GM19463 (cell line): ENCODE measurements around the gene RPL3.

ENCODE experiments used
- ATAC-seq: cut with Tn5 transposase; IDR thresholded peaks from one replicate; pipeline ENCODE4 v1.9.1; 2021; ENCODE audit warnings: mild to moderate bottlenecking, moderate library complexity; ENCODE audit not compliant: unreplicated experiment

The RPL3 gene

DNA sequence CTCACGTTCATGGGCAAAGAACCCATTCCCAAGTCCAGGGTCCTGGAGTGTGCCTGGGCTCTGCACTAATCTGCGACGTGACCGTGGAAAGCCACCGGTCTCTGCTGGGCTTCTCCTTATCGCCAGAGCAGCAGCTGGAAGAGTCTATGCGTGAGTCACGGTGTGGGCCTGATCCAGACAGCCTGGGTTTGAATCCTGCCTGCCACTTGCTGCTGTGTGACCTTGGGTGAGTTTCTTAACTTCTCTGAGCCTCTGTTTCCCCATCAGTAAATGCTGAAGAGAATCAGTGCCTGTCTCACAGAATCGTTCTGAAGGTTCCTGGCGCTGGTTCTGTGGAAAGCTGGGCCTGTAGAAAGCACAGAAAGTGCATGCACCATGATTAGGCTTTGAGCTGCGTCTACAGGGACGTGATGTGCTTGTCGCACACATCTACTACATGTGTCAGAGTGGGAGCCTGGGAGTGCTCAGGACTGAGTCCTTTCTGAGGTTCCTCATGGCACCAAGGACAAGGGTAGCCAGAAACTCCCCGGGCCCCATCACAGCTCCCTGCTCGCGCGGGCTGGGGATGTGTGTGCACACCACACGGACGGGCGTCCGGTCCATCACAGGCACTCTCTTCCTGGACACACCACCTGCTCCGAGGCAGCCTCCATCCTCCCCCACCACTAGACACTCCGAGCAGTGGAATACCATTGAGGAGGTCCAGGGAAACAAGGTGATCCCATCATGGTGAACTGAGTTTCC lies 54.1 kb downstream of the RPL3 start:
- ATAC-seq, result no peak

GRCh38 chr22:39264349-39265038 lies 54.9 kb downstream of the RPL3 start:
- no peak for ATAC-seq

DNA sequence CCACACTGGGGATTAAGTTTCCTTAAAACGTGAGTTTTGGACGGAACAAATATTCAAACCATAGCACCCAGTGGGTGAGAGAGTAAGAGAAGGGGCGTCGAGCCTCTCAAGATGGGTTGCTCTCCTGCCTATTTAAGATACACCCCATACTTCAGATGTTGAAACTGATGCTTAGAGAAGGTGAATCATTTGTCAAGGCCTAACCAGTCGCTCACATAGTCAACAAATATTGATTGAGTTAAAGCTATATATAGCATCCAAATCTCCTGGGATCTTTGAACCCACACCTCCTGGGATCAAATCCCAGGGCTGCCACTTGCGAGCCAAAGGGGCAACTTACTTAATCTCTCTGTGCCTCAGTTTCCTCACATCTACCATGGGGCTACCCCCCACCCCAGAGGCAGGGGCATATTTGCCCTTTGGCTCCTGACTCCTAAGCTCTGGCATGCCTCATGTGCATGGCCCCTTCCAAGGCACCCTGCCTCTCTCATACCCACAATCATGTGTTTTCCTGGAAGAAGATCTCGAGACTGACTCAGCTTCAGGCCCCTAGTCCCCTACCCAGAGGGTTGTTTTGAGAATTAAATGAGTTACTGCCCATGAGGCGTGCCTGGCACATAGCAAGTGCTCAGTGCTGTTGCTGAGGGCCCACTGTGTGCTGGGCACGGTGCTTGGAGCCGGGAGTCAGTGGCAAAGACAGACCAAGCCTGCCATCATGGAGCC lies 55.6 kb downstream of the RPL3 start:
- no peak for ATAC-seq
